Islet of Langerhans (tissue), 1 donor: Measurements from ENCODE around the gene METAP1D.
"Not testable (repeated sequence)": the region's sequence is repeated elsewhere in the genome, so short reads cannot be mapped to it uniquely, and the experiment has no call there.

ENCODE experiments used
- FAIRE-seq: peaks from one replicate; lab custom pipeline; 2011; peaks lifted over from hg19 to GRCh38; lab: Jason Lieb, UNC

METAP1D gene

DNA sequence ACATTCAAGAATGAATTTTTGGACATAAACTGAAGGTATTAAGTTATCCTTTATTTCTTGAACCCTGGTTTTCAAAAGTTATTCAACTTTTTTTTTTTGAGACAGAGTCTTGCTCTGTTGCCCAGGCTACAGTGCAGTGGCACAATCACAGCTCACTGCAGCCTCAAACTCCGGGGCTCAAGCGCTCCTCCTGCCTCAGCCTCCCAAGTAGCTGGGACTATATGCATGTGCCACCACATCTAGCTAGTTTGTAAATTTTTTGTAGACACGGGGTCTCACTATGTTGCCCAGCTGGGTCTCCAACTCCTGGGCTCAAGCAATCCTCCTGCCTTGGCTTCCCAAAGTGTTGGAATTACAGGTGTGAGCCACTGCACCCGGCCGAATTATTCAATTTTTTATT, 2.7 kb upstream of the METAP1D start:
- not testable (repeated sequence) for FAIRE-seq

DNA sequence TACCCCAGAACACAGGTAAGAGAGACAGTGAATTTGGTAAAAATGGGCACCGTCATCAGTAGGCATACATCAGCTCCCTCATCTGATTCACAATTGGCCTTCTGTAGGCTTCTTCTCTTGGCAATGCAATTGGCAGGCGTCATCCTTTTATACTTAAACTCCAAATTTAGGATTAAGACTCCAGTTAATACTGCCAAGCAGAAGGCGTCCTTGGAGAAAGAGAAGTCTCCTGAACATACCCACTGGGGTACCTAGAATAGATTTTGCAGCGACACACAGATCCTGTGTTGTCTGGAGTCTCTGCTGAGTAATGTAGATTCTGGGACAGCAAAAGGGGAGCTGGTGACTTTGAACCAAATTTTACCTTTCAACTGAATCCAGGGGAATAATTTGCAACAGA, 592 bp upstream of the METAP1D start:
- no peak for FAIRE-seq

DNA sequence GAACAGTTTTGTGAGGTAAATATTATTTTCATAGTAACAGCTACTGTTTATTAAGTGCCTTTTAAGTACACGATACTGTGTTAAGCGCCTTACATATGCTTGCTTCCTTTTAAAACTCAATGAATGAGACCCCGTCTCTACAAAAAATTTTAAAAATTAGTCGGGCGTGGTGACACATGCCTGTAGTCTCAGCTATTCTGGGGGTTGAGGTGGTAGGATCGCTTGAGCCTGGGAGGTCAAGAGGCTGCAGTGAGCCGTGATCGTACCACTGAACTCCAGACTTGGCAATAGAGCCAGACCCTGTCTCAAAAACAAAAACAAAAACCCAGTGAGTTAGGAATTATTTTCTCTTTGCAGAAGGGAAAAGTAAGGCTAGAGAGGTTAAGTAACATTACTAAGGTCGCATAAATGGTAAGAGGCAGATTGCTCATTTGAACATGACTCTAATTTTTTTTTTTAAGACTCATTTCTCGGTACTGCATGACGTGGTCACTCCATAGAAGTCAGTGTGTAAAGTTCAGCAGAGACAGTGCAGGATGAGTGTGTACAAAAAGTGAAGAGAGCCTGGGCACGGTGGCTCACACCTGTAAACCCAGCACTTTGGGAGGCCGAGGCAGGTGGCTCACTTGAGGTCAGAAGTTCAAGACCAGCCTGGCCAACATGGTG, 1.1 kb downstream of the METAP1D start:
- no peak for FAIRE-seq

DNA sequence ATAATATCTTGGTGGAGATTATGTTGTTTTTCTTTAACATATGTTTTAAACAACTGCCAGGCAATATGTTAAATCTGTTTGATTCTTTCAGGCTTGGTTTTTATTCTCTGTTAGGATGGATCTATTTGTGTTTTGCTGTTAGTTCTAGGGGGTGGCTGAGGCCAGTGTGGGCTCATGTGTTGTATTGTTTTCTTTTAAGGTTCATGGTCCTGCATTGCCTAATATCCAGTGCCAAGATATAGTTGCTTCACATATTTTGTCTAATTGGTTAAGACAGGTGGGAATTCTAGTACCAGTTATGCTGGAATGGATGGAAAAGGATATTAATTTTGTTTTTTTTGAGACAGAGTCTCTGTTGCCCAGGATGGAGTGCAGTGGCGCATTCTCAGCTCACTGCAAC, 7.6 kb downstream of the METAP1D start:
- FAIRE-seq, result no peak

DNA sequence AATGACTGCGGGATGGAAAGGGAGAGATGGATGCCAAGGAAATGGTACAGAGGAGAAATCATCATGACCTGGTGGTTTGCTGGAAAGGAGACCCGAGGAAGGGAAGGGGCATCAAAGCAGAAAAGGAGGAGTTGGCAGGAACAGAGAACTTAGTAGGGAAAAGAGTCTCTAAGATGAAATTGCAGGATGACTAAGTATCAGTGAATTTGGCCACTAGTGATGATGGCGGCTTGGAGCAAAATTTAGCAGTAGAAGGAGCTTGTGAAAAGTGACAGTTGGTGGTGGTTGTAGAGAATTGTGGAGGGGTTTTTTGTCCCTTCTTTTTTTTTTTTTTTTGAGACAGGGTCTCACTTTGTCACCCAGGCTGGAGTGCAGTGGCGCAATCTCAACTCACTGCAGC, 10.1 kb downstream of the METAP1D start:
- FAIRE-seq, result no peak

DNA sequence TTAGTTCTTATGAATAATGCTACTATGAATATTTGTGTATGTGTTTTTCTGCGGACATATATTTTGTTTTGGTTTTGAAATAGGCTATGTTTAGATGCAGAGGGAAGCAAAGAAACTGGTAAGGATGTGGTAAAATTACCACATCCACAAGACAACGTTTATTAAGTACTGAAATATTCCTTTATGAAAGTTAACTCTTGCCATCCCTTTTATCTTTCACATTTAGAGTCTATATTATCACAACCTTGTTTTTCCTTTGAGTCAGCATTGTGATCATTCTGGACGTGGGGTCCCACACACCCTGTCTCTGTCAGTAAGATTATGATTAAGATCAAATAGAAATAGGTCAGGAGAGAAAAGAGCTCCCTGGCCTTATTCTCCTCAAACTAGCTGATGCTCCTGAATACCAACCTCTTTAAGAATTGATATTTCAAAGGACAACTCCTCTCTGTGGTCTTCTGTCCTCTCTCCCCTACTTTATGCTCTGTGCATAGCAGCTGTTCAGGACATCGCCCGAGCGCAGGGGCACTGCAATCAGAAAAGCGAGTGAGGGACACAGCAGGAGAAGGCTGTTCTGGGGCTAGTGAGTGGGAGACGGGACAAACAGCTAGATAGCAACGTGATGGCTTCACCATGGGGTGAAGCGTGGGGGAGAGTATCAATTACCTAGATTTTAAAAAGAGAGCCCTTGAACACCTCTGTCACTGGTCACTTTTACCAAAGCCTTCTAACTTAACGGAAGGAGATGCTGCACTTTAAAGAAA, 12.2 kb downstream of the METAP1D start:
- no peak for FAIRE-seq

DNA sequence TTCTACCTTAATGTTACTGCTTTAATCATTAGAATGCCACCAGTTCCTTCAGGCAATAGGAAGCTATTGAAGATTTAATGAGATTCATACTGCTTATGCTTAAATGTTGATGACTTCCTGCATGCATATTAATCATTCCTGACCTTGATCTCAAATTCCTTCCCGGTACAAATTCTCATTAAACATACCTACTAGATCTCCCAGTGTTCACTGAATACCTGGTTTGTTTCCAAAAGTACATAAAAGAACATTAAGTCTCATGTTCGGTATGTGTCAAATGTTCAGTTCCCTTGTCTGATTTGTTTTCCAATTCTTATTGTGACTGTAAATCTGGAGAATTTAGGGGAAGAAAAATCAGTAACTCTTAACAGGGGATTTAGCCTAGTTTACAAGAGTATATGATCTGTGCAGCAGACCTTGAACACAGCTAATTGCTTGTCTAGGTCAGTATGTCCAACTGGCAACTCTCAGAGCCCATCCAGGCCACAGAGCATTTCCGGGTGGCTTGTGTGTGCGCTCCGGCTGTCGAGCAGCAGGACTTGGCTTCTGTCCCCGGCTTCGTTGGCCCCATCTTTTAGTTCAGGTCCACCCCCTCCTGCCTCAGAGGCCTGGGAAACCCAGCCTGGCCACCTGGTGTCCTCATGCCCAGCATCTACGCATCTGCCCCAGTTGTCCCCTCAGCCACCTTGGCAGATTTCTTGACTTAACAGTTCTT, 13.1 kb downstream of the METAP1D start:
- FAIRE-seq, result no peak

DNA sequence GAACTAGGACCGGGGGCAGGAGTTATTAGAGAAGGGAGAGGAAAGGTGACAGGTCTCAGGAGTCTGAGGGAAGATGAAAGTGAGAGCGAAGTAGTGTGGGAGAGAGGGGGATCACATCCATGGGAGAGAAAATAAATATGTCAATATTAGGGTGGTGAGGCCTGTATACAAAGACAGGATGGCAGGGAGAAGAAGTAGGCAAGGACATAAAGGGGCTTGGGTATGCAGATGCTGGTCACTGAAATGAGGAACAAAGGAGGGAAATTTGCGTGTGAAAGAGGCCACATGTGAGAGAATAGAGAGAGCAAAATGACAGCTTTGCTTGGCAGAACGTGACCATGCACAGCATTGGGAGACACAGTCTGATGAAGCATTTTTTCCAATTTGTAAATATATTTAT, 13.6 kb downstream of the METAP1D start:
- no peak for FAIRE-seq

DNA sequence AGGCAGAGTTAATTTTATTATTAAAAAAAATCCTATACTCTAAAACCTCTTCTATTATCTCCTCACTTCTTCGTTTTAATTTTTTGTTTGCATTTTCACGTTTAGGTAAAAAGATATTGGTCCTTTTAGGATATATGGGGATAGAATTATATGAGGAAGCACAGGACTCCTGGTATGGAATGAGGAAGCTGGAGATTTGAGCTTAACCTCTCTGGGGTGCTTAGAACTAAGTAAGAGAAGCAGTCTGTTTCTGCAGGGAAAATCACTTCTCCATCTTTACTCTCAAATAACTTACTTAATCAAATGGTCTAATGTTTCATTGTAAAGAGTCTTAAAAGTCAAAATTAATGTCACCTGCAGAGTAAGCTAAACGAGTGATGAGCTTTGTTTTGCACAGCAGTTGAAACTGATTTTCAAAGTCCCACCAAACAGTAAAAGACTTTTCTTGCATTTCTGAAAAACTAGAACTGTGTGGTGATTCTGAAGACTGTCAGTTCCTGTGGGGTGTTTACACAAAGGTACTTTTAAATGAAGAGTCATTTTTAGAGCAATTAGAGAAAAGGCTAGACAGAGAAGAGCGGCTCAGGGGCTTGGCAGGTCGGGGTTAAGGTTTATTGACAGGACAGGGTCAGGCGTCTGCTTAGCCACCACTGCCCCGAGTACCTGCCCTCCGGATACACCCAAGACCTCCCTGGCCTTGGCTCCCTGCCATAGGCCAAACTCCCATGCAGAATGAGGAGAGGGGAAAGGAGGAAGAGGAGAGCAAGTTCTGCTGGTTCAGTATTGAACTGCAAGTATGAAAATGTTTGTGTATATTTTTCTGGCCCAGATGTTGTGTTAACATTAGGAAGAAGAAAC, 21.6 kb downstream of the METAP1D start:
- FAIRE-seq, result no peak

DNA sequence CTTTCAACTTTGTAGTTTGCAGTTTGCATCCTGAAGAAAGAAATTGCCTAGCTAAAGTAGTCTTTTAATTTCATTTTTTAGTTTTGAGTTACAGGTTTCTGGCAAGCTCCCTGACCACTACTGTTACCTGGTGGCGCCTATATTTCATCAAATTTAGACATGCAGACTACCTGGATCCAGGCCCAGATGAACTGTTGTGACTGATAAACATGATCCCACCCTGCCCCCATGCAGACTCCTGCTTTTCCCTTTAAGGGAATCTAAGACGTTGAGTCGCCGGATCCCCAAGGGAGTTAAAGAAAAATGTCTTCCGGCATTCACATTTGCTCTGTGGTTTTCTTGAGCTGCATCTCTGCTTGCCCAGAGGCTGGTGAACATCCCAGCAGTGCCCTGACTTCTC, 22.2 kb downstream of the METAP1D start:
- FAIRE-seq, result no peak

DNA sequence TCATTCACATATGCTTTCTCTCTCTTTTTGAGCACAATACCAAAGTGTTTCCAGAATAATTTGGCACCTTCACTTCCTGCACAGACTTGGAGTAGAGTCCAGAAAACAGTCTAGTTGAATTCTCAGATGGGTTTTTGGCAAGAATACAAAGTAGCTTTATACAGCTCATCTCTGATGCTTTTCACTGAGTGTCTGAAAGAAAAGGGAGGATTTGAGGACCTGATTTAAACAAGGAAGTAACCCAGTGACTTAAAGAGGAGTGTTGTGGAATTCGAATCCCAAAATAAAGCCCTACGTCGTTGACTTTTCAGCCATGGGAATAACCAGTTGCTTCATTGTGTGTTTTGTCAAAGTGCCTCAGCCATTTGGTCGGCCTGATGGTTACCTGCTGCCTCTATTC, 31.8 kb downstream of the METAP1D start:
- no peak for FAIRE-seq

DNA sequence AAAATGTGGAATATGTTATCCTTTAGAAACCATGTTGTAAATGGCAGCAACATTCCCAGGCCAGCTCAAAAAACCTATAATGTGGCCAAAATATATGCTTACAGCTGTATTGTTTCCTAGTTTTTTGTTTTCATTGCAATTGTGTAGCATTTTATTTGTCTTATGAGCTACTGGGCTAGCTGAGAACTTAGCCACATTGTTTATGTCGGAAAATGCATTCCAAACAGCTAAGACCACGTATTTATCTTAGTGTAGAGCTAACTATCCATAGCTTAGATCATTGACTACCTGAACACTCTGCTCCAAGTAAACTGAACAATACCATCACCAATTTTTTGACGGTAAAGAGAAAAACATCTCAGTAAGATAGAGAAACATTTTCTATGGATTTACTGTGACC, 38.4 kb downstream of the METAP1D start:
- FAIRE-seq, result no peak

DNA sequence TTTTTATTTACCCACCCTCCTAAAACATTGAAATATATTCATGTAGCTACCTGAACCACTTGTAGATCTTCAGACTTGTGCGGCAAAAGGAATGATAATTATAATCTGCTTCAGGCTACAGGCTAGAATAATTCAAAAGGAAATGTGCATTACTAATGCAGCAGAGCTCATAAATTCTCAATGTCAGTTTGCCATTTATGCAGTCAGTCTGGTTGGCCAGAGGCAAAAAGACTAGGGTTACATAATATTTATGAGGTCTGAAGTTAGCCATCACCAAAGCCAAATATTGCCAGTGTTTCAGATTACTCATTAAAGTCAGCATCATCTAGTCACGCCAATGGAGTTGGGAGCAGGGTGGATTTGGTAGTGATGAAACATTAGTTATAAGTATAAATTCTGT, 38.9 kb downstream of the METAP1D start:
- FAIRE-seq, result no peak

DNA sequence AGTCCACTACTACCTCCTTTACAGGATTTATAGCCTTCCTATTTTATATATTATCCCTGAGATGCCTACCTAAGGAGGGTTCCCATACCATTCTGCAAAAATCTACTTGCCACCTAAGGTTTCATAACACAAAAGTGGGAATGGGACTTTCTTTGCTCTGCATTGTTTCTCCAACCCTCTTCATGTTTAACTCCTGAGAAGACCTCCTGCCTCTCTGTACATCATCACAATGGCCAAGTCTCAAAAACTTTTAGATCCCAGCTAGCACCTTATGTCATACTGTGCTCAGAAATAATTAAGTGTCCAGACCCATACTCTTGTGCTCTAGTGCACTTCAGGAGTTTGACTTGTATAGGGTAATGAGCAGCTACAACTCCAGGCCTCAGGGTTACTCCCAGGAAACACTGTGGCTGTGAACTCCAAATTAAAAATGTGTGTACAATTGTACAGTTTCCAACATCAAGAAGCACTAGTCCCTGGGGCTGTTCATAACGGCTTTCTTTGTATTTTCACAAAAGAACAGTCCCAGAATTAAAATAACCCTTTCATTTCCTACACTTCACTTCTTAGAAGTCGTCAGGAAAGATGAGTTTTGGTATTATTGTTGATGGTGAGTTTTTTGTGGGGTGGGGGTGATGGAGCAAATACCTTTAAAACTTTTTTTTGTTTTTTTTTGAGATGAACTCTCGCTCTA, 39.4 kb downstream of the METAP1D start:
- FAIRE-seq, result no peak

DNA sequence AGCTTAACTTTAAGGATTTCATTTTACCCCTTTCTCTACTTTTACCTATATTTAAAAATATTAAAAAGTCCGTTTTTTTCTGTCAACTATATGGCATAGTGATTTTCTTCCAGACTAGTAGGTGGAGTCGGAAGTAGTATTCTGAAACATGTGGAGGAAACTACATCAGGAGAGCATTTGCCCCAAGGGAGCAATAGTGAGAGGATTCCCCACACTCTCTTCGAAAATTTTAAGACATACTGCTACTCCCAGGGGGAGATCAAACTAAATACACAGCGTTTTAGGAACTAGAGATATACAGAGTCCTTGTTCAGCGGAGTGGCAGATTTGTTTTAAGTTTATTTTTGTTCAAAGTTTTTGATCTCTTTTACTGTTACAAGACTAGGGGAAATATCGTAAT, 40.6 kb downstream of the METAP1D start:
- no peak for FAIRE-seq

DNA sequence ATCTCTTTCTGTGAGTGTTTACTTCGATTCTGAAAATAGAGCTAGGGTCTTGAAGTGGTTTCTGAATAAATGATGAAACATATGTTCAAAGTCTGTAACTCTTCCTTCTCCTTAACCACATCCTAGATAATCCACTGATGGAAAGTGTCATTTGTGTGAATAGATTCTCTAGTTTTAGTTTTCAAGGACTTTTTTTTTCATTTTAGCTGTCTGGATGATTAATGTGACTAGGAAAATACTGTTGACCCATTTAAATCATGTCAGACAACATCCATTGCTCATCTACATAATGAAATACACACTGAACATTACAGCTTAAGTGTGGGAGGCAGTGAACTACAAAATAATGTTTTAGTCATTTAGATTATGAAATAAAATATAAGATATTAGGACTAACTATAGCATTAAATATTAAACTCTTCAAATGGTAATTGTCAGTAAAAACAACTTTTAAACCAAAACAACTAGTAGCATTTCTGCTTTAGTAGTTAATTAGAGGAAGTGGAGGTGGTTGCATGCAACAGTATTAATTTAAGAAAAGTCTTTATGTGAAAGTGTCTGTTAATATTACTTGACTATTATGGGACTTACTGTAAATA, 46.4 kb downstream of the METAP1D start:
- no peak for FAIRE-seq

DNA sequence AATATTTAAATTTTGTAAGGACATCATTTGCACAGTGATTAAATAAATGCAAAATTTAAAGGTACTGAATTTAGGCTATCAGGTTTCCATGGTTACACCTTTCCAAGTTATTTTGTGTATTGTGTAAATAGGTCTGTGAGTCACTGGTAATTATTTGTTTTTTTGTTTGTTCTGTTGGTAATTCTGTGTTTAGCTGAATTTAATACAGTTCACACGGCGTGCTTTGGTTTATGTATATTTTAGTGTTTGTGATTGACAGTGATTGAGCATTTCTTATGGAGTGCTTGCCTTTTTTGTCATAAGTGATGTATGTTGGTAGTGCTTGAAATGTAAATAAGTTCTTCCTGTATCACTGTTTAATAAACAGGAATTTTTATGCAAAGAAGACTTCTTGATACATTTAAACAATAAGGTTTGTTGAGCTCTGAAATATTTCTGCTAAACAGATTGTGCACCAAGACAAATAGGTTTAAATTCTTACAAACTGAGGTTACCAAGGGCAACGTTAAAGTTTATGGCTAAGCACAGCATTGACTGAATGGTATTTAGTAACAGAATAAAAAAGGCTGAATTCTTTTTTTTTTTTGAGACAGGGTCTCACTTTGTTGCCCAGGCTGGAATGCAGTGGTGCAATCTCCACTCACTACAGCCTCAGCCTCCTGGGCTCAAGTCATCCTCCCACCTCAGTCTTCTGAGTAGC, 47.3 kb downstream of the METAP1D start:
- no peak for FAIRE-seq

DNA sequence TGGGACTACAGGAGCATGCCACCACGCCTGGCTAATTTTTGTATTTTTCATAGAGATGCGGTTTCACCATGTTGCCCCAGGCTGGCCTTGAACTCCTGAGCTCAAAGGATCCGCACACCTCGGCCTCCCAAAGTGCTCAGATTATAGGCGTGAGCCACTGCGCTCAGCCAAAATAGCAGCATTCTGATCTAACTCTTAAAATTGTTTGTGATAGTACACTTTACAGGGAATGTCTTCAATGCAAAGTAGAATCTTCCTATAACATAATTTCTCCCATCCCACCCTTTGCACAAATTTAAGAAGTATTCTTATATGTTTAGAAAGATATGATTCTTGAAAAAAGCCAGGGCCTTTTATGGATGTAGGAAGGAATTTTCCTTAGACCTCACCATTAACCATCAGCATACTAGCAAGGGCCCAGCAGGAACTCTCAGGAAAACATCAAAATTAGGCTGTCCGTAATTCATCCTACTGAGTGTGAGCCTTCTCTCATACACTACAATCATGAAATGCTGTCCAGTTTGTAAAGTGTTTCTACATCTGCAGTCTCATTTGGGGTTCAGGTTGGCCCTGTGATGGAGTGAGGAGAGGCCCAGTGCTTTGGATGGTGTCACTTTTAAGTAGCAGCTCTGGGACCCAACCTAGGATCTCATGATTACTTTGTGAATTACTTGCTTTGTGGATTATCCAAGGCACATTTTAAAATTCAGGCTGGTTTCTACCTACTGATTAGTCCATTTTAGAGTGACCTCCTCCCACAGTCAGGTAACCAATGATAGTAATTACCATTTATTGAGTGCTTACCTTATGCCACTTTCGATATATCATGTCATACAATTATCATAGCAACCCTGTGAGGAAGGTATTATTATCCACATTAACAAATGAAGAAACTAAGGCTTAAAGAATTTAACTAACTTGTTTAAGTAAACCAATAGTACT, 48.1 kb downstream of the METAP1D start:
- FAIRE-seq, result no peak
